NCI-H2107 treated with DMSO at 0.1 percent for 48 hours (cell line): ENCODE data around the gene FAM98B.

Source experiments
- DNase-seq: peaks from one replicate; lab custom pipeline; 2025; ENCODE audit not compliant: unreplicated experiment; lab: John Stamatoyannopoulos, UW

The FAM98B gene

GRCh38 chr15:38507570-38507969 lies 53.6 kb downstream of the FAM98B start:
- no peak for DNase-seq

GRCh38 chr15:38508647-38509046 lies 54.7 kb downstream of the FAM98B start:
- DNase-seq, result no peak

DNA sequence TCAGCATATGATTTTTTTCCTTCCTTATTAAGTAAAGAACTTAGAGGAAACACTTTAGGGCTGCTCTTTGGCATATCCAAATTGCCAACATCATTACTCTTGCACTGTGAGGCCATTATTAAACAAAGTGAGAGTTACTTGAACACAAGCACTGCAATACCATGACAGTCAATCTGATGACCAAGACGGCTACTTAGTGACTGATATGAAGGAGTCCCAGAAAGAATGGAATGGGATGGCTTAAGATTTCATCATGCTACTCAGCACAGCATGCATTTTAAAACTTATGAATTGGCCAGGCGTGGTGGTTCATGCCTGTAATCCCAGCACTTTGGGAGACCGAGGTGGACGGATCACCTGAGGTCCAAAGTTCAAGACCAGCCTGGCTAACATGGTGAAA lies 55.2 kb downstream of the FAM98B start:
- DNase-seq, result no peak

DNA sequence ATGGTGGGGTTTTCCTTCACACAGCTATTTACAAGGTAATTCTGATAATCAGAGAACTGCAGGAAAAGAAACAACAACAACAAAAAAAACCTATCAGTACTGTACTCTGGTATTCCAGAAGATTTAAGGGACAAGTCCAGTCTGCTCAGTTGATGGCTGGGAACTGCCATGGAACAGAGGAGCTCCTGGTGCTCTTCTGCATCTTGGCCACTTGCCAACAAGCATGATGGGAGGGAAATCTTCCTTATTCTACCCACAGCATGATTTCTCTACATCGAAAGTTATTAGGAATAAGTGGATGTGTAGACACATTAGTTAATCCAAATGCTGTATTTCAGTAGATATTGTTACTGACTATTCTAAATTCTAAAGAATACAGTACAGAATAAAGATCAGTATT lies 59.0 kb downstream of the FAM98B start:
- no peak for DNase-seq

GRCh38 chr15:38514601-38515000 lies 60.7 kb downstream of the FAM98B start:
- no peak for DNase-seq

DNA sequence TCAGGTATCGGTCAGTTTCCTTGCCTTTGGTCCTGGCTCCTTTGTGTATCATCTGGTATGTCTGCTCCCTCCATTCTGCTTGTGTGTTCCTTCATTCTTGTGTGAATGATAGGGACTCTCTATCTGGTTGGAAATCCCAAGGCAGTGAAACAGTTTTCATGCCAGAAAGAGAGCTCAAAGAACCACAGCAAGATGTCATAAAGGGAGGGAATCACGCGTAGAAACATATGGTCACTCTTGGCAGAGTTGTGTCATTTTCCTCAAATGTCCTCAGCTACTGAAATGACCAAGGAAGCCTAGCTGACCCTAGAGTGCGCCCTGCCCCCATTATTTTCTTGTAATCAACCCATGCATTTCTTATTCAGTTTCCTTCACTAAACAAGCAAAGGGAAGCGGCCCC lies 62.7 kb downstream of the FAM98B start:
- no peak for DNase-seq

DNA sequence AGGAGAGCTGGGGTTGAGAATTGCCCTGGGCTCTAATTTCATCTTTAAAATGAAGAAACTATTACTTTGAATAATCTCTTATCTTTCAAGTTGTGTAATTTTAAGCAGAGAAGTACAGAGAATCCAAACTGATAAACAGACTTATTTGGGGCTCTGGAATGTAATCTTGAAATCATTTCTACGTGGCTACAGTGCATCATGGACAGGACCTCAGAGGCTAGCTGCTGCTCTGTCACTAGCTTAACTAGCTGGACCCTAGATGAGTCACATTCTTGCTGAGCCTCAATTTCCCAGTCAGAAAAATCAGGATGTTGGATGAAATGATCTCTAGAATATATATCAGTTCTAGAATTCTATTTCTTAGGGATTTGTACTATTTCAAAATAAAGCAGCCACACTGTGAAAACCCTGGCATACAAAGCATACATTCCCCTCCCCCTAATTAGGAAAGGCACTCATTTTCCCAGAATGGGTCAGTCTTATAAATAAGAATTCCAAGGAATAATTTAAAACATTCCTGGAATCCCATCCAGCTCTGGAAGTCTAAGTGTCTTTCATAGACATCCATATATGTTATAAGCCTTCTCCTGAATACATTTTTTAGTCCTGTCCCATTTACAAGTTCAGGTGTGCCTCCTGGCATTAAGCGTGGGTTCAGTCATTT lies 63.5 kb downstream of the FAM98B start:
- no peak for DNase-seq

- DNase-seq, result no peak
Observed at GRCh38 chr15:38518084-38518483, 64.2 kb downstream of the FAM98B start.

- DNase-seq, result no peak
Observed at GRCh38 chr15:38520035-38520434, 66.1 kb downstream of the FAM98B start.

GRCh38 chr15:38521316-38521715 lies 67.4 kb downstream of the FAM98B start:
- DNase-seq, result no peak

DNA sequence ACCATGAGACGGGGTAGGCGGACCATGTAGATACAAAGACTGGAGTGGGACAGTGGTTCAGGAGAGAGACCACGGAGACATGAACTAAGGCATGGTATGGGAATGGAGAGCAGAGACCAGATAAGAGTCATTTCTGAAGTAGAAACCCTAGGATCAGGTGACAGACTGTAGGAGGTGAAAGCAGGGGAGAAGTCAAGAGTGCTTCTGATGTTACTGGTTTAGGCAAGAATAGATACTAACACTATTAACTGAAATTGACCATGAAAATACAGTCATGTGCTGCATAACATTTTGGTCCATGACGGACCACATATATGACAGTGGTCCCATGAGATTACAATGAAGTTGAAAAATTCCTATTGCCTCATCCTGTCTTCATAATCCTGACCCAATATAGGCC lies 69.0 kb downstream of the FAM98B start:
- DNase-seq, result no peak

DNA sequence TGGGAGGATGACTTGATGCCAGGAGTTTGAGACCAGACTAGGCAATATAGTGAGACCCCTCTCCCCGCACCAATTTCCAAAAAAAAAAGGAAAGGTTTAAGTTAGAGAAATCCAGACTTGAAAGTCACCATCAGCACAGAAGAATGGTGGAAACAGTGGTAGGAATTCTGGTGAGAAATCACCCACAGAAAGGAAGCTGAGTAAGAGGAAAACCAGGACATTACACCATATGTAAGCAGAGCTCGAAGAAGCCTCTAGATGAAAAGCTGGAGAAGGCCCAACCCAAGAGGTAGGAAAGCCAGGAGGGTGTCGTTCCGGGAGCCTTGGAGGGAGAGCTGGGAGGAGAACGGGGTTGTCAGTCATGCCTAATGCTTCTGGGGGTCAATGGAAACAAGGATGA lies 70.2 kb downstream of the FAM98B start:
- DNase-seq, result no peak

DNA sequence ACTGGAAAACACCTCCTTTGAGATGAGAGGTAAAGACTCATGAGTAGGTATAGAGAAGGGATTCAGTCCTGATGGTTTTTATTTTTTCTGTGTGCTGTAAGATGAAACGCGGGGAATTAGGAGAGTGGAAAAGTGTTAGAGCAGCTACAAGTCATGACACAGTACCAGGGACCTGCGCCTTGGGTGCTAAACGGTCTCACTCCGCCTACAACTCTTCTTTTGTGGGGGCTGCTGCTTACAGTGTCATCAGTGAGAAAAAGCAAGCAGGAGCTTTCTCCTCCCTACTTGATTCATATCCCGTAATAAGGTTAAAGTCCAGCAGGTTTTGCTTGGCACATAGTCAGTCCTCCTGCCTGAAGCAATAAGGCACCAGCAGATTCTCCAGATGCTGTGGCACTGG lies 71.6 kb downstream of the FAM98B start:
- no peak for DNase-seq

- DNase-seq, result no peak
Observed at GRCh38 chr15:38526158-38526557, 72.2 kb downstream of the FAM98B start.

GRCh38 chr15:38528294-38528693 lies 74.4 kb downstream of the FAM98B start:
- no peak for DNase-seq

GRCh38 chr15:38530113-38530512 lies 76.2 kb downstream of the FAM98B start:
- no peak for DNase-seq

- DNase-seq, result no peak
Observed at GRCh38 chr15:38531509-38531908, 77.6 kb downstream of the FAM98B start.

DNA sequence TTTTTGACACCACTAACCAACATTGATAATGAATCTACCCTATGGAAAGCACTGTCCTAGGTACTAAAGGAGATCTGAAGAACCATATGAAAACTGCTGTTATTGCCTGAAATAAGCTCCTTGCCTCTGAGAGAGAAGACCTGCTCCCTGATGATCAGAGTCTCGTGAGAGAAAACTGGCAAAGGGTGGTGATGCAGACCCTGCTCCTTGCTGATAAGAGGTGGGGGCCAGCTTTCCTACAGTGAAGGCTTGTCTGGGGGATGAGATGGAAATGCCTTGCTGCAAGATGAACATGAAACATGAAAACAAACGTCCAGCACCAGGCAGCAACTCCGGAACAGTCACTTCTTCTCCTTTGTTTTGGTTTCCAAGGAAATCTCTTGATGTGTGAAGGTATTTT lies 78.8 kb downstream of the FAM98B start:
- DNase-seq, result no peak

- DNase-seq, result no peak
Observed at GRCh38 chr15:38533416-38533915, 79.5 kb downstream of the FAM98B start.

GRCh38 chr15:38533926-38534325 lies 80.0 kb downstream of the FAM98B start:
- DNase-seq, result no peak

- DNase-seq, result no peak
Observed at GRCh38 chr15:38534691-38535090, 80.8 kb downstream of the FAM98B start.

DNA sequence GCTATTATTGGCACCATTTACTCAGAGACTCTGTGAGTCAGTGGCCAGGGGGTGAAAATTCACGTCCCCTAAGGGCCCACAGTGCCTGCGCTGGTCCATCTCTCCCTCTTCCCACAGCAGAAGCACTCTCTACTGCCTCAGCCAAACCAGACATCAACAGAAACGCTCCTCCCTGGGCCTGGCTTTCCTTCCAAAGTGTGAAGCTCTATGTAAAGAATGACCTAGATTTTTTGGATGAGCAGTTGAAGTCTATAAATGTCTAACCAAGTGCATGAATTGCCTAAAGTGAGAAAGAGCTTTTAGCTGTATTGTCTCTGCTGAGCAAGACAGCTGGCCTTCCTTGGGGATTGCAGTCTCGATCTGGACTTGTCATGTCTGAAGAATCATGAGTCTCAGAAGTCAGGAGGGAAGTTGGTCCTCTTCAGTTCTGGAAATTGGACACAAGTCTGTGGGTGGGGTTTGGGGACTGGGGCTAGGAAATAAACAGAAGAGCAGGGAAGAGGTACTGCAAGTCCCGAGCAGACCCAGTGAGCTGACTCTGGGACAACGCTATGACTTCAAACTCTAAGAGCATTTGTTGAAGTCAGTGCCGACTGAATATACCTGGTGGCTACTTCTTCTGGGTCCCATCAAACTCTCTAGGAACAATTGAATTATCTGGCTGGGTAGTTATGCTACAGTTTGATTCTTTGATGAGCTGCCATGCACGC lies 81.7 kb downstream of the FAM98B start:
- no peak for DNase-seq

DNA sequence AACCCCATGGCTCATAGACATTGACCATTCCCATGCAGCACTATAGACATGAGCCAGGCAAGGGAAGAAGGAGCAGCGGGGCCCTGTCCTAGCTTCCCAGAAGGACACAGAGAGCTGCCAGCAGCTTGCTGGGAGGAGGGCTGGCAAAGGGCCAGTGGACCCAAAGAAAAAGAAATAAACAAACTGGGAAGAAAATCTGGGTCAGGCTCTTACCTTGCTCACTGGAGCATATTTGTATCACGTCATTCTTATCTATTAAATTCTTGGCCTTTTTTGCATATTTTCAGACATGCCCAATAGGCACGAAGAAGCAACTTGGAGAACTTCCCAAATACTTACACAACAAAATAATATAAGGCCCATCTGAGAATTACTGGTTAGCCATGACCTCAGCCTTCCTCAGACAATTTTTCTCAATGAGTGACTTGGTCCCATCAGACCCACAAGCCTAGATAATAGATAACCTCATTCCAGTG lies 82.3 kb downstream of the FAM98B start:
- no peak for DNase-seq
